Adipose tissue (tissue), 3 donors: Measurements from ENCODE around the gene SERPINB1. TPM values are rescaled to one million over a fixed set of nuclear protein-coding genes. Genes with fewer than 3 reads are reported as not detected.
"Not testable (repeated sequence)": the region's sequence is repeated elsewhere in the genome, so short reads cannot be mapped to it uniquely, and the experiment has no call there.

Experiments used
- H3K27ac ChIP-seq: one replicate; pipeline ENCODE4 v1.5.1; 2013; ENCODE audit warnings: low read depth, low read length
- WGBS, 3 donors: extraction: QIAGEN DNeasy Blood & Tissue Kit; methylation state at CpG; one replicate each; pipeline ENCODE4 v1.1.7; 2013; 5-methylcytosine and 5-hydroxymethylcytosine counted together
- polyA plus RNA-seq, 3 donors: library from polyadenylated mRNA; stranded (reverse); fragments of 200-250 nt; gene quantifications; one replicate each; pipeline ENCODE4 v1.2.3, GENCODE V29; 2013
- donor health status: healthy with polysubstance abuse.
- donor health status: Bipolar disorder and iron deficiency.
- donor health status: healthy.

Gene SERPINB1
- polyA plus RNA-seq, 3 donors = 54.0 to 299 (median 65.1) TPM

DNA sequence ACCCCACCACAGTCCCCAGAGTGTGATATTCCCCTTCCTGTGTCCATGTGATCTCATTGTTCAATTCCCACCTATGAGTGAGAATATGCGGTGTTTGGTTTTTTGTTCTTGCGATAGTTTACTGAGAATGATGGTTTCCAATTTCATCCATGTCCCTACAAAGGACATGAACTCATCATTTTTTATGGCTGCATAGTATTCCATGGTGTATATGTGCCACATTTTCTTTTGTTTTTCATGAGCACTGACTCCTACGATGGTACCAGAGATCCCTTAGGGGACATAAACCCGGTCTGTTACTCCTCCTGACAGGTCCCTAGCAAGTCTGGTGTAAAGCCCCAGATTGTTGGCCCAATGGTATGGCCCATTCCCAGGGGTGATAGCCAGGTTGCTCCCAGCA, 40.0 kb downstream of the SERPINB1 start:
- not testable (repeated sequence) for H3K27ac ChIP-seq
- 81 to 100% (median 93%) methylated on average over 2 of the region's 4 CpGs for WGBS, 3 donors

- no peak overlapping the region for H3K27ac ChIP-seq
- WGBS, 3 donors = 74 to 89% (median 80%) methylated on average over 14 of the region's 14 CpGs
These were observed 40.9 kb downstream of the SERPINB1 start for GRCh38 chr6:2800552-2801316.

- WGBS, 3 donors = 38 to 79% (median 76%) methylated on average over 11 of the region's 11 CpGs
- H3K27ac ChIP-seq = no peak overlapping the region
These were observed 41.6 kb downstream of the SERPINB1 start for GRCh38 chr6:2799936-2800527.

DNA sequence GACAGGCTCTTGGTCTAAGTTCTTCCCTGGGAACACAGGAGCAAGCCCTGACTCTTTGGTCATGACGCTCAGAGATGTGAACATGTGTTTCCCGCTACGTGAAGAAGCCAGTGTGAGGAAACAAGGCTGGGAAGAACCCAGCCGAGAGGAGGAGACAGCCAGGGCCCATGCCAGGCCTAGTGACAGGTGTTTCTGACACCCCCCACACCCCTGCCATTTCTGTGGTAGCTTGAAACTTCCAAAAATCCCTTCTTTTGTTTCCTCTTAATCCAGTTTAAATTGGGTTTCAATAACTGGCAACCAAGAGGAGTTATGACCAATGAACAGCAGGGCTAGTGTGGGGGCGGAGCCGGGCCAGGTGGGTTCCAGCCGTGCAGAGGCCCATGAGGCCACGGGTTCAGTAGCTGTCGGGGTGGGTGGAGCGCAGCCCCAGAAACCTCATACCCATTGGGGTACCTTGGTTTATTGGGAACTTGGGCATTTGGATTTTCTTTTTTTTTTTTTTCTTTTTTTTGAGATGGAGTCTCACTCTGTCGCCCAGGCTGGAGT, 43.0 kb downstream of the SERPINB1 start:
- WGBS, 3 donors = 63 to 73% (median 68%) methylated on average over 11 of the region's 11 CpGs
- no peak overlapping the region for H3K27ac ChIP-seq

GRCh38 chr6:2797564-2798031, 44.1 kb downstream of the SERPINB1 start:
- WGBS, 3 donors = 18 to 41% (median 37%) methylated on average over 3 of the region's 3 CpGs
- no peak overlapping the region for H3K27ac ChIP-seq

DNA sequence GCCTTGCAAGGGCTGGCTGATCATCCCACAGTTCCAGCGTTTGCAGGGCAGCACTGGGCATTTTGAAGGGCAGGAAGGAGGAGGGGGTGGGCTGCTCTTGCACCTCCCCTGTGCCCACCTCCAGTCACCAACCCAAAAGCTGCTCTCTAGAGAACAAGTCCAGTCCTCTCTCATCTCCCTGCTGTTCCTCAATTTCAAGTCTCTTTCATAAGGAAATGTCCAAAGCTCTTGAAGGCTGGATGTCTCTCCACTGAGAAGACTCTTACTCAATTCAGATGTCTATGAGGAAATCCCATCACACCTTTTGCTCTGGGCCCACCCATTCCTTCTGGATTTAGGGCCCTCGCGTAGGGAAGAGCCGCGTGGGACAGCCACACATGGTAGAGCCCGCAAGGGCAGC, 44.8 kb downstream of the SERPINB1 start:
- 48 to 63% (median 57%) methylated on average over 6 of the region's 6 CpGs for WGBS, 3 donors
- H3K27ac ChIP-seq = no peak overlapping the region

GRCh38 chr6:2795956-2796355, 45.7 kb downstream of the SERPINB1 start:
- H3K27ac ChIP-seq = peak overlapping the region; percentile 35
- WGBS, 3 donors = 59 to 95% (median 68%) methylated on average over 16 of the region's 16 CpGs

DNA sequence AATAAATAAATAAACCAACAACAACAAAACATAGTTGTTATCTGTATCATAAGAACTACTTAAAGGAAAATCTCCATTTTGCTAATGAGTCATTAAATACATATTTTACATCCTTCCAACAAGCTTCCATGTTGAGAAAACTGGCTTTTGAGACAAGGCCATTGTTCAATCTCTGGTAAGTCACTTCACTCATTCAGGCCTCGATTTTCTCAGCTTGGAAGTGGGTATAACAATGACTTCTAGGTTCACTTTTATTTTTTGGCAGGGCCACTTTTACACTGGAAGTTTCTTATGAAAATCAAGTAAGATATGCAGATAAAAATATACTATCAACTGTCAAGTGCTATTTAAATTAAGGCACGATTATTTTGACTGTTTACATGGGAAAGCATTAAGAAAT, 46.5 kb downstream of the SERPINB1 start:
- no peak overlapping the region for H3K27ac ChIP-seq
- WGBS, 3 donors = 66 to 82% (median 67%) methylated on average over 2 of the region's 2 CpGs

- 60 to 90% (median 67%) methylated on average over 5 of the region's 5 CpGs for WGBS, 3 donors
- no peak overlapping the region for H3K27ac ChIP-seq
These were observed 47.4 kb downstream of the SERPINB1 start for GRCh38 chr6:2794171-2794730.

DNA sequence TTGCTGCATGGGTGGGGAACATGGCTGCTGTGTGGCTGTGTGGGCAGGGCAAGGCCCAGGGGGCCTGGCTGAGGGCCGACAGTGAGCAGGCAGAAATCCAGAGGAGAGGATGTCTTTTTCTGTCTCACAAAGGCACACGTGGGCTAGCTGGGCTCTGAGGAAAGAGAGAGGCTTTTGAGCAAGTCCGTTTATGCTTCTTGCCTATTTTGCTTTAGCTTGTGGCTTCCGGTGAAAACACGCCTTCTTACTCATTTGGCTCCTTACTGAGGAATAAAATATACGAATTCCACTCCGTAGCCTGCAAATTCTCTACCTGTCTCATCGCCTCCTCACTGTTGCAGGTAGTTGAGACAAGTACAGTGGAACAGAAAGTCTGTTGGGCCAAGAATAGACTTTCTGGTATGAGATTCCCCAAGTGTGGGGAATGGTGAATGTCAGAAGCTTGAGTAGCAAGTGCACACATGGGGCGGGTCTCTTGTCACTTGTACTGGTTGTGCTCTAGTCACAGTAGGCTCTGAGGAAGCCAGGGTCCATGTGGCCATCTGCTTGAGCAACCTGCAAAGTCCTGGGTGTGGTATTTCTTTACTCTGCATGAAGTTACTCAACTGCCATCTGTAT, 48.0 kb downstream of the SERPINB1 start:
- peak overlapping the region; percentile 61 for H3K27ac ChIP-seq
- 40 to 83% (median 51%) methylated on average over 9 of the region's 9 CpGs for WGBS, 3 donors

- H3K27ac ChIP-seq = no peak overlapping the region
- WGBS, 3 donors = 84 to 90% (median 86%) methylated on average over 17 of the region's 17 CpGs
These were observed 49.1 kb downstream of the SERPINB1 start for GRCh38 chr6:2792330-2793110.

DNA sequence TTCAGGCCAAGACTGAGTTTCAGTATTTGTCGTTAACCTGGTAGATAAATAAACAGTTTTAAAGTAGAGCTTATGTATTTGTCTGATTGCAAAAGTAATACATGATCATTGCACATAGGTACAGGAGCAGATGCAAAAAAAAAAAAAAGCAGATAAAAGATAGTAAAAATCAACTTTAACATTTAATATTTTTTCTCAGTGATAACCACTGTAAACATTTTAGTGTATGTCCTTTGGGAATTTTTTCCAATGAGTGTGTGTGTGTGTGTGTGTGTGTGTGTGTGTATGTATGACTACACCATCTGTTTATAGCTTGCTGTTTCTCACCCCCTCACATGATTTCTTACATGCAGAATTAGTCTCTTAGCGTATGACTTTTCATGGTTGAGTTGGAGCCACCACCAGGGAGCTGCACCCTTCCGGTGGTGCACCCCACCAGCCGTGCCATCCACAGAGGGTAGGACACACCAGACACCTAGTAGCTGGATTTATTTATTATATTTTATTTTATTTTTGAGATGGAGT, 50.2 kb downstream of the SERPINB1 start:
- H3K27ac ChIP-seq = no peak overlapping the region
- 35 to 55% (median 48%) methylated on average over 4 of the region's 4 CpGs for WGBS, 3 donors

GRCh38 chr6:2790588-2791449, 50.8 kb downstream of the SERPINB1 start:
- WGBS, 3 donors = 24 to 45% (median 36%) methylated on average over 11 of the region's 11 CpGs
- no peak overlapping the region for H3K27ac ChIP-seq

GRCh38 chr6:2786269-2786668, 55.4 kb downstream of the SERPINB1 start:
- H3K27ac ChIP-seq = no peak overlapping the region
- WGBS, 3 donors = 73 to 86% (median 78%) methylated on average over 4 of the region's 4 CpGs

DNA sequence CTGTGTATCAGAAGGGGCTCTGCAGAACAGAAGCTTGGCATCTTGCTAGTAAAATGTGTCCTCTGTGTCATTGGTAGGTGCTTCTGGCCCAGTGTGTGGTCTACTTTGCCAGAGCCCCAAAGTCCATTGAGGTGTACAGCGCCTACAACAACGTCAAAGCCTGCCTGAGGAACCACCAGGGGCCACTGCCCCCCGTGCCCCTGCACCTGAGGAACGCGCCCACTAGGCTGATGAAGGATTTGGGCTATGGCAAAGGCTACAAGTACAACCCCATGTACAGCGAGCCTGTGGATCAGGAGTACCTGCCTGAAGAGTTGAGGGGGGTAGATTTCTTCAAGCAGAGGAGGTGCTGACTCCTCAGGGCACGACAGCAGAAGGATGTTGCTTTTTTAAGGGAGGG, 56.7 kb downstream of the SERPINB1 start:
- no peak overlapping the region for H3K27ac ChIP-seq
- 93 to 95% (median 94%) methylated on average over 7 of the region's 7 CpGs for WGBS, 3 donors

DNA sequence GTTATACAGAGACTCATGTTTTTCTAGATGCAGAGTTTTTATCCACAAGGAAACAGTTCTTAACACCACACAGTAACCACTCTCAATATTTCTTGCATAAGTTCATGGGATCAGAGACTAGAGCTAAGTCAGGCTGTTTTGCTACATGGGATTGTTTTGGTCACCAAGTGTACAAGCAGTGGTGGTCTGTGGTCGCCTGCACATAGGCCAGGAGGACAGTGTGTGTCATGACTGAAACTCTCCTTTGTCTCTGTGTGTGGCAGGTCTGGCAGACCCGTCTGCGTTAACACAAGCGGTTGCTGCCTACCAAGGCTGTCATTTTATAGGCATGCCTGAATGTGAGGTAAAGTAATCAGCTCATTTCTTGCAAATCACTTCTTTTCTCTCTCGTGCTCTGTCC, 57.6 kb downstream of the SERPINB1 start:
- no peak overlapping the region for H3K27ac ChIP-seq
- WGBS, 3 donors = 78 to 85% (median 81%) methylated on average over 5 of the region's 5 CpGs
